HEK293T (cell line): ENCODE results near the gene IBA57.

Source experiments
- CTCF ChIA-PET: fragments of 350-600 bp; formaldehyde crosslinking; extraction: SDS; loops from one replicate; lab custom pipeline; 2021; ENCODE audit warnings: antibody characterized with exemption, inconsistent platforms; lab: Yijun Ruan, JAX
- POLR2A ChIA-PET: fragments of 350-600 bp; formaldehyde crosslinking; extraction: SDS; loops from one replicate; lab custom pipeline; 2020; ENCODE audit warnings: antibody characterized with exemption, inconsistent platforms; lab: Yijun Ruan, JAX
- DNase-seq: peaks from one replicate; pipeline ENCODE4 v3.0.0; 2012; ENCODE audit warnings: mixed read lengths; ENCODE audit errors: extremely low spot score
- ARNT ChIP-seq: fragments of 450-650 bp; IDR thresholded peaks from 2 replicates; pipeline ENCODE4 v1.6.1; 2017; ENCODE audit warnings: mild to moderate bottlenecking
- BHLHE40 ChIP-seq: fragments of 450-650 bp; IDR thresholded peaks from 2 replicates; pipeline ENCODE4 v1.6.1; 2016; ENCODE audit warnings: mild to moderate bottlenecking, moderate library complexity, borderline replicate concordance
- CTBP1 ChIP-seq: fragments of 450-650 bp; IDR thresholded peaks from 2 replicates; pipeline ENCODE4 v1.6.1; 2016; ENCODE audit warnings: borderline replicate concordance
- ELF4 ChIP-seq: fragments of 450-650 bp; IDR thresholded peaks from 2 replicates; pipeline ENCODE4 v1.6.1; 2017; ENCODE audit warnings: antibody characterized with exemption
- FOXA1 ChIP-seq: fragments of 450-650 bp; IDR thresholded peaks from 2 replicates; pipeline ENCODE4 v1.6.1; 2016; ENCODE audit warnings: mild to moderate bottlenecking
- FOXK2 ChIP-seq: fragments of 450-650 bp; IDR thresholded peaks from 2 replicates; pipeline ENCODE4 v1.6.1; 2016; ENCODE audit warnings: mild to moderate bottlenecking
- FOXM1 ChIP-seq: fragments of 450-650 bp; IDR thresholded peaks from 2 replicates; pipeline ENCODE4 v1.6.1; 2017; ENCODE audit warnings: mild to moderate bottlenecking, borderline replicate concordance
- HDGF ChIP-seq: fragments of 450-650 bp; IDR thresholded peaks from 2 replicates; pipeline ENCODE4 v1.6.1; 2017; ENCODE audit warnings: antibody characterized with exemption, borderline replicate concordance
- LEF1 ChIP-seq: fragments of 450-650 bp; IDR thresholded peaks from 2 replicates; pipeline ENCODE4 v1.6.1; 2017; ENCODE audit warnings: mild to moderate bottlenecking, borderline replicate concordance
- NFRKB ChIP-seq: fragments of 450-650 bp; IDR thresholded peaks from 2 replicates; pipeline ENCODE4 v1.6.1; 2016; ENCODE audit warnings: mild to moderate bottlenecking, moderate library complexity
- SP1 ChIP-seq: fragments of 450-650 bp; IDR thresholded peaks from 2 replicates; pipeline ENCODE4 v1.6.1; 2017
- SUZ12 ChIP-seq: fragments of 450-650 bp; IDR thresholded peaks from 2 replicates; pipeline ENCODE4 v1.6.1; 2016; ENCODE audit warnings: mild to moderate bottlenecking
- TARDBP ChIP-seq: fragments of 450-650 bp; IDR thresholded peaks from 2 replicates; pipeline ENCODE4 v1.6.1; 2016
- ZNF384 ChIP-seq: fragments of 450-650 bp; IDR thresholded peaks from 2 replicates; pipeline ENCODE4 v1.6.1; 2016
- TF ChIP-seq, protein P1 (sequence below): fragments of 450-650 bp; IDR thresholded peaks from 2 replicates; pipeline ENCODE4 v1.6.1; 2016

Gene IBA57

DNA sequence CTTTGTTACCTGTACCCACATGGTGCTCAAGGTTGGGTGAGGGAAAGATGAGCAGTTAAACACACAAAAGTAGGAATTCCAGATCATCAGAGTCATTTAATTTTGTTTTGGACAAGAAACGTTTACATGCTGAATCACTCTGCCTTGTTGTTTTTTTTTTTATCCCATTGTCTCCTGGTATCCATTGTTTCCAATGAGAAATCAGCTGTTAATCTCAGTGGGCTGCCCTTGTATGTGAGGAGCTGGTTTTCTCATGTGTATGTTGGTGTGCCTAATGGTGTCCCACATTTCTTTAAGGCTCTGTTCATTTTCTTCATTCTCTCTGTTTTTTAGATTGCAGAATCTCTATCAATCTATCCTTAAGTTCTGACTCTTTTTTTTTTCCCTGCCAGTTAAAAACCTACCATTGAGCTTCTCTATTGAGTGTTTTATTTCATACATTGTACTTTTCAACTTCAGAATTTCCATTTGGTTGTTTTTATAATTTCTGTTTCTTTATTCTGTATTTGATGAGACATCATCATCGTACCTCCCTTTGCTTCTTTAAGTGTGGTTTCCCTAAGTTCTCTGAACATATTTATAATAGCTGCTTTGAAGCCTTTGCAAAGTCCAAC, 33.5 kb downstream of the IBA57 start:
- TF ChIP-seq CTBP1 (peak; percentile 55; the same call in 1 of the 2 replicates), ZNF384 (peak; percentile 95), FOXA1 (no peak), ARNT (no peak)
- DNase-seq = no peak
- CTCF ChIA-PET = interaction anchor here (0.7 kb wide), 1 partner anchor 278 kb away, joined by 4 read pairs; no protein-coding TSS in a partner anchor
- POLR2A ChIA-PET = no interaction called here

DNA sequence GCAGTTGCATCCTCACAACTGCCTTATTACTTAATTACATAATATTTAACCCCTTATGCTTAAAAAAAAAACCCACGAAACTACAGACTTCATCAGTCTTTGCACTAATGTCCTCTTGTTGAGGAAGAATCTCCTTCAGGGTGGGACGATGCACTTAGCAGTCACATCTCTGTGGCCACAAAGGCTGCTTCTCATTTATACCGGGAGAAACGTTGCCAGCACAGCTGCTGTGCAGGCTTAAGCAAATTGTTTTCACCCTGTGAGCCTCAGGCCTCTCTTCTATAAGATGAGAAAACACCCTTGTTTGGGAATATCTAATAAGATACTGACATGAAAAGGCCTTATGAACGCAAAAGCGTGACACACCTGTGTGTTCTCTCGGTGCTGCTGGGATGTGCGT, 39.4 kb downstream of the IBA57 start:
- DNase-seq = no peak
- ChIA-PET CTCF (no interaction called here), POLR2A (no interaction called here)
- no peak for TF ChIP-seq FOXA1
- TF ChIP-seq TARDBP = no peak
- TF ChIP-seq LEF1 = no peak
- no peak for TF ChIP-seq FOXK2
- no peak for TF ChIP-seq BHLHE40
- no peak for TF ChIP-seq SUZ12
- TF ChIP-seq NFRKB = no peak
- TF ChIP-seq FOXM1 = no peak
- no peak for TF ChIP-seq ELF4

DNA sequence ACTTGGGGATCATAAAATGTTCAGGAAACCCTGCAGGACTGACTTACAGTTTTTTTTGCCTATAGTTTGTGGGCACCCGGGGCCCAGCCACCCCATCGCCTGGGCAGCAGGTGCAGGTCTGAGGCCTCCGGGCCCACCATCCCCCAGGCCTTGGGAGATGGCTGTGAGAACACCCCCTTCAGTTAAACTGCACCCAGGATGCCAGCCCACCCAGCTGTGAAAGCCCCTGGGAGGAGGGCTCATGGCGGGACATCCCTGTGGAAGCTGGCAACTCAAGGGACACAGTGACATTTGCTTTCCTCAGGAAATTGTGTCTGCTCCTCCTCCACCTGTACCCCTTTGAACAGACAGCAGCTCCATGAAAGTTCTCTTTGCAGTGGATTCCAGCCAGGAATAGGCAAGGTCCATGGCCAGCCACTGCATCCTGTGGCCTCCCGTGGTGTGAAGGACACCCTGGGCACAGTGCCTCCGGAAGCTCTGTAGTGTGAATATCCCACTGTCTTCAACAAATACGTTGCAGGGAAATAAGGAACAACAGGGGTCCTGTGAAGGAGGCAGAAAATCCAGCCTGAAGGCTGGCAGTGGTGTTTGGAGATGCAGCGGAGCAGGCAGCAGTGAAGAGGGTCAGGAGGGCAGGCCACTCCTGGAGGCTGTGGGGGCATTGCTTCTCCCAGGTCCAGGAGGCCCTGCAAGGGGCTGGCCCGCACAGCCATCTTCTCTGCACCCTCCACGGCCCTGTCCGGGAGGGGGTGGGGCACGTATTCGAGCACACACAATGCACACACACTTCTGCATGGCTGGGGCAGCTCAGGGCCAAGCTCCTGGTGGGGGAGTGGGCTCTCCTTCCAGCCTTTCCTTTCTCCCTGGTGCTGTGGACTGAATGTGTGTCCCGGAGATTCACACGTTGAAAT, 40.2 kb downstream of the IBA57 start:
- POLR2A ChIA-PET = no interaction called here

DNA sequence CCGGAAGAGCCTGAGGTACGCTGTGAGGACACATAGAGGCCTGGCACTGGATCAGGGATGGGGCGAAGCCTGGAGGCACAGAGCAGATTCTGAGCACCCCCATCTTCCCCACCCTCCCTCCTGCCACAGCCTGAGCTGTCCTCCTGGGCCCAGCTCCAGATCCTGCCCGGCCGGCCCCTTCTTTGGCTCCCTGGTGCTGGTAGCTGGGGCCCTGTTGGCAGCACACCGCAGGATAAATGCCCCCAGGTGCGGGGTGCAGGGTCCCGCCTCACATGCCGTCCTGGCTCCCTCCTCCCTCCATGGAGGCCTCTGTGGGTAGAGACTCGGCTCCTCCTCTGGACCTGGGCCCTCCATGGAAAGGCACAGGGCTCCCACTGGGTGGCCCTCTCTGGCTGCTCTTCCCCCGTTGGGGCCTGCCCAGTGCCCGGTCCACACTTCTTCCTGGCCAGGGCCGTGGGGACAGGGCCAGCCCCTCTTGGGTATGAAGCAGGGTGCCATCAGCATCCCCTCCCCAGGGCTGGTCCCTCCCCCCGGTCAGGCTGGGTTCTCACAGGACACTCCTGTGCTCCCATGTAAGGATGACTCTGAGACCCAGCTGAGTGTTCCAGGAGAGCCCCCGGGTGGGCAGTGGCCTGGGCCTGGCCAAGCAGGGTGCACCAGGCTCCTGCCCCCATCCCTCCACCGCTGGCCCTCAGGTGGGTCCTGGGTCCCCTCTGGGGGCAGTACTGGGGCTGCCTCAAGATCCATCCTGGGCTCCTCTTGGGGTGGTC, 41.2 kb downstream of the IBA57 start:
- CTCF ChIA-PET = interaction anchor here (0.6 kb wide), 1 partner anchor 26 kb away, joined by 3 read pairs; no protein-coding TSS in a partner anchor
- no peak for TF ChIP-seq TARDBP
- no peak for TF ChIP-seq FOXA1
- TF ChIP-seq FOXM1 = no peak
- TF ChIP-seq SP1 = no peak
- TF ChIP-seq, protein P1, sequence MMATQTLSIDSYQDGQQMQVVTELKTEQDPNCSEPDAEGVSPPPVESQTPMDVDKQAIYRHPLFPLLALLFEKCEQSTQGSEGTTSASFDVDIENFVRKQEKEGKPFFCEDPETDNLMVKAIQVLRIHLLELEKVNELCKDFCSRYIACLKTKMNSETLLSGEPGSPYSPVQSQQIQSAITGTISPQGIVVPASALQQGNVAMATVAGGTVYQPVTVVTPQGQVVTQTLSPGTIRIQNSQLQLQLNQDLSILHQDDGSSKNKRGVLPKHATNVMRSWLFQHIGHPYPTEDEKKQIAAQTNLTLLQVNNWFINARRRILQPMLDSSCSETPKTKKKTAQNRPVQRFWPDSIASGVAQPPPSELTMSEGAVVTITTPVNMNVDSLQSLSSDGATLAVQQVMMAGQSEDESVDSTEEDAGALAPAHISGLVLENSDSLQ = no peak
- TF ChIP-seq SUZ12 = no peak
- no peak for TF ChIP-seq HDGF
- no peak for TF ChIP-seq ARNT
- TF ChIP-seq LEF1 = no peak
- POLR2A ChIA-PET = no interaction called here
- DNase-seq = no peak

More for the DNA sequence above, 40.2 kb downstream of the IBA57 start:
- DNase-seq = no peak
- CTCF ChIA-PET = no interaction called here
- no peak for TF ChIP-seq ARNT

DNA sequence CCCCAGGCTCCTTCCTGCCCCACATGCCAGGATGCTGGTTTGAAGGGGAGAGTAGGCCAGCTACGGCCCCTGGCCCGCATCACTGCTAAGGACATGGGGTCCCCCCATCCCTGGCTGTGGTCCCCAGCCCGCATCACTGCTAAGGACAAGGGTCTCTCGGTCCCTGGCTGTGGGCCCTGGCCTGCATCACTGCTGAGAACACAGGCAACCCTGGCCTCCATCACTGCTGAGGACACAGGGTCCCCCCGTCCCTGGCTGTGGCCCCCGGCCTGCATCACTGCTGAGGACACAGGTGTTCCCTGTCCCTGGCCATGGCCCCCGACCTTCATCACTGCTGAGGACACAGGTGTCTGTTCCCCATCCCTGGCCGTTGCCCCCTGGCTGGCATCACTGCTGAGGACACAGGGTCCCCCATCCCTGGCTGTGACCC, 41.8 kb downstream of the IBA57 start:
- CTCF ChIA-PET = no interaction called here
- TF ChIP-seq BHLHE40 = no peak
- TF ChIP-seq TARDBP = no peak
- no peak for TF ChIP-seq SUZ12
- TF ChIP-seq, protein P1 = no peak
- TF ChIP-seq CTBP1 = no peak
- no peak for TF ChIP-seq ELF4
- no peak for TF ChIP-seq ARNT
- POLR2A ChIA-PET = no interaction called here
- no peak for DNase-seq

DNA sequence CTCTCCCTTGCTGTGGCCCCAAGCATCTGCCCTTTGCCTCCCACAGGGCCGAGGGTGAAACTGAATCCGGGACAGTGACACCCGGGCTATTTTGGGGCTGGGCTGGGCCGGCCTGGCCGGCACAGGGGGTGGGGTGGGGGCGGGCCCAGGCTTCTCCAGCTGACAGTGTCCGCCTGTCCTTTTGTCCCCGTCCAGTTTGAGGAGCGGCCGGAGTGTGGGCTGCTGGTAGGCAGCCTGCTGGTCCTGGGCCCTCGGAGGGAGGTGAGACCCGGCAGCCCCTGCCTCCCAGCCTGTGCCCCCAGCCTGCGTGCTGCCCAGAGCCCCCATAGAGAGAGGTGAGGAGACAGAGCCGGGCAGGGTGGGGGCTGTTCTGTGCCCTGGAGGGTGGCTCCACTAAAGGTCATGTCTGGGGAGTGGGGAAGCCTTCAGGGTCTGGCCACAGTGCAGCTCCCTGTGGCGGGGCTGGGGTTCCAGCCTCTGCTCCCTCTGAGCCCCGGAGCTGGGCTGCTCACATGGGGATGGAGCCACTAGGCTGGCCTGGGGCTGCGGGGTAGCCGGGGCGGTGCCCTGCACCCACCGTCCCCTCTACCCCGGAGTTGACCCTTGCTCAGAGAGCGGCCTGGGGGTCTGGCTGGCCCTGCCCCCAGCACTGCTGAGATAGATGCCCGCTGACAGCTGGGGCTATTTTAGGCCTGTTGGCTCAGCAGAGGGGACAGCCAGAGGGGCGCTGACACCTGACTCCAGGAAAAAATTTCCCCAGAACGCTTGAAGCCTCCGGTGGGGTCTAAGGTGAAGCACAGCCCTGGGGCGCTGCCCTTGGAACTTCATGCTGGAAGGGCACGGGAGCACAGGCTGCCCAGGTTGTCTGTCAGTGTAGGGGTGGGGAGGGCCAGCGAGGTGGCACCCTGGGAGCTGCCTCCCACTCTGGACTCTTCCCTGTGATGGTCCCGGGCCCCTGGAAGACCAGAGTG, 42.5 kb downstream of the IBA57 start, which contains the start of gene OBSCN:
Gene OBSCN, plus strand, starts transcription at position 194 of the 971 bp plus-strand sequence. CDS start 3,740 bp downstream, outside the sequence.
- POLR2A ChIA-PET = no interaction called here
- CTCF ChIA-PET = no interaction called here
- TF ChIP-seq SP1 (no peak), ZNF384 (no peak), HDGF (no peak), TARDBP (no peak), ARNT (no peak), SUZ12 (no peak), LEF1 (no peak), FOXM1 (no peak)
- TF ChIP-seq, protein P1 = no peak
- no peak for DNase-seq
